Ovary (tissue), 3 donors: ENCODE results near the gene MSH3.

ENCODE experiments used
- CTCF ChIP-seq, 3 donors: fragments of 450-650 bp in 2 of 3; fragments of 200-600 bp in 1 of 3; IDR thresholded peaks; one replicate each; pipeline versions ENCODE4 v1.5.1 to v1.8.0; 2016 to 2022; ENCODE audit warnings: antibody characterized with exemption in 3 of 3, mild to moderate bottlenecking in 1 of 3
- EP300 ChIP-seq: sonication (generic); formaldehyde crosslinking; IDR thresholded peaks from one replicate; pipeline ENCODE4 v1.6.1; 2017; ENCODE audit warnings: antibody characterized with exemption
- donor health status: DM: no; HTN: no; CAD: no.

DNA sequence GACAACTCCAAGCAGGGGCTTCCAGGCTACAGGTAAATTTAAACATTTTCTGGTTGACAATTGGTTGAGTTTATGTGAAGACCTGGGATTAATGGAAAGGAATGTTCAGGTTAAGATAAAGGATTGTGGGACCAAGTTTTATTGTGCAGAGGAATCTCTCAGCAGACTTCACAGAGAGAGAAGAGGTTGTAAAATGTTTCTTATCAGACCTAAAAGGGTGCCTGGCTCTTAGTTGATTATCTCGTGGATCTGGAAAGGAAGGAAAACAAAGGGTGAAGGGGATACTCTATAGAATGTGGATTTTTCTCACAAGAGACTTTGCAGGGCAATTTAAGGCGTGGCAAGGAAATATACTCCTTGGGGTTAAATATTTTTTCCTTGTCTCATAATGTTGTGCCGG, 209.3 kb downstream of the MSH3 start:
- TF ChIP-seq CTCF (IDR thresholded peaks at IDR 0.05) (no peak), EP300 (no peak)
